GM18873 (cell line): ENCODE results near the gene GALNT12.

Experiments
- ATAC-seq: cut with Tn5 transposase; IDR thresholded peaks from one replicate; pipeline ENCODE4 v1.9.1; 2021; ENCODE audit warnings: mild to moderate bottlenecking, moderate library complexity, moderate number of reproducible peaks; ENCODE audit not compliant: unreplicated experiment, low FRiP score

Gene GALNT12

GRCh38 chr9:98896632-98897031 is 89.2 kb downstream of the GALNT12 start:
- ATAC-seq: no peak

GRCh38 chr9:98897745-98898144 is 90.3 kb downstream of the GALNT12 start:
- ATAC-seq: no peak

GRCh38 chr9:98899408-98900056 is 92.1 kb downstream of the GALNT12 start:
- no peak for ATAC-seq
